Upper lobe of right lung (tissue), 1 donor: ENCODE data around the gene ZCCHC9. TPM values are rescaled to one million over a fixed set of nuclear protein-coding genes. Genes with fewer than 3 reads are reported as not detected.
"Not testable (repeated sequence)": the region's sequence is repeated elsewhere in the genome, so short reads cannot be mapped to it uniquely, and the experiment has no call there.

ENCODE experiments used
- ATAC-seq: fragments of 200-7000 bp; cut with Tn5 transposase; one replicate; pipeline ENCODE4 v1.9.1; 2020; ENCODE audit warnings: mild to moderate bottlenecking, moderate library complexity
- DNase-seq: peaks from one replicate; pipeline ENCODE4 v3.0.0-alpha.2; 2020
- H3K27ac ChIP-seq: fragments of 200-600 bp; one replicate; pipeline ENCODE4 v1.8.0; 2022
- H3K27me3 ChIP-seq: fragments of 200-600 bp; one replicate; pipeline ENCODE4 v1.8.0; 2022; ENCODE audit warnings: mild to moderate bottlenecking
- H3K36me3 ChIP-seq: fragments of 200-600 bp; one replicate; pipeline ENCODE4 v1.8.0; 2022
- H3K4me1 ChIP-seq: fragments of 200-600 bp; one replicate; pipeline ENCODE4 v1.8.0; 2022
- H3K4me3 ChIP-seq: fragments of 200-600 bp; one replicate; pipeline ENCODE4 v1.8.0; 2022; ENCODE audit warnings: mild to moderate bottlenecking
- H3K9me3 ChIP-seq: fragments of 200-600 bp; one replicate; pipeline ENCODE4 v1.8.0; 2022
- intact Hi-C: fragments of 100-400 bp; cut with DNase I; formaldehyde crosslinking; loops from one replicate; pipeline ENCODE4 v1.11.0; 2022
- total RNA-seq: library from RNA; stranded (reverse); fragmentation: NEBNext Ultra II Directional; extraction: Animal tissue kit (Norgen Biotek cat#: 25700); gene quantifications from one replicate; pipeline ENCODE4 v1.2.1, GENCODE V29; 2021
- TF ChIP-seq, protein P1 (sequence below): fragments of 200-600 bp; IDR thresholded peaks from one replicate; pipeline ENCODE4 v1.8.0; 2022; ENCODE audit warnings: antibody characterized with exemption
- donor health status: DM: no; HTN: yes; CAD: no; lungs with severe emphysema.

Gene ZCCHC9
- total RNA-seq, 1 donor from 2014 or later, result 20.2 TPM

DNA sequence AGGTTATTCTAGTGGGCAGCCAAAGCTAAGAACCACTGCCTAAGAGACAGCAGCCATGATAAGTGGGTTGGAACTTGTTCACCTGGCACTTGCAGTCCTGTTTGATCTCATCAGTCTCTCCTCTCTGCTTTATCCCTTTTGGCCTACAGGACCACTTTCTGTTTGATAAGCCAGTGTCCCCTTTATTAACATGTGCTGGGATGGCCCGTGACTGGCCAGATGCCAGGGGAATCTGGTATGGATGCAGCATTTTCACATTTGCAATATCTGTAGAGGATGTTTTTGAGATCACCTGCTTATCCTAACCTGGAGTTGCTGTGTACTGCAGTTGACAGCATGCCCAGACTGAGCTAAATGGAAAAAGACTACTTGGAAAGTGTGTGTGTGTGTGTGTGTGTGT, 44.6 kb upstream of the ZCCHC9 start:
- Histone ChIP-seq H3K36me3 (no peaks in the 10 kb centered on the region), H3K27ac (no peak overlapping the region), H3K4me3 (no peak overlapping the region), H3K27me3 (no peaks in the 10 kb centered on the region), H3K4me1 (no peaks in the 10 kb centered on the region), H3K9me3 (no peaks in the 10 kb centered on the region)
- TF ChIP-seq, protein P1, sequence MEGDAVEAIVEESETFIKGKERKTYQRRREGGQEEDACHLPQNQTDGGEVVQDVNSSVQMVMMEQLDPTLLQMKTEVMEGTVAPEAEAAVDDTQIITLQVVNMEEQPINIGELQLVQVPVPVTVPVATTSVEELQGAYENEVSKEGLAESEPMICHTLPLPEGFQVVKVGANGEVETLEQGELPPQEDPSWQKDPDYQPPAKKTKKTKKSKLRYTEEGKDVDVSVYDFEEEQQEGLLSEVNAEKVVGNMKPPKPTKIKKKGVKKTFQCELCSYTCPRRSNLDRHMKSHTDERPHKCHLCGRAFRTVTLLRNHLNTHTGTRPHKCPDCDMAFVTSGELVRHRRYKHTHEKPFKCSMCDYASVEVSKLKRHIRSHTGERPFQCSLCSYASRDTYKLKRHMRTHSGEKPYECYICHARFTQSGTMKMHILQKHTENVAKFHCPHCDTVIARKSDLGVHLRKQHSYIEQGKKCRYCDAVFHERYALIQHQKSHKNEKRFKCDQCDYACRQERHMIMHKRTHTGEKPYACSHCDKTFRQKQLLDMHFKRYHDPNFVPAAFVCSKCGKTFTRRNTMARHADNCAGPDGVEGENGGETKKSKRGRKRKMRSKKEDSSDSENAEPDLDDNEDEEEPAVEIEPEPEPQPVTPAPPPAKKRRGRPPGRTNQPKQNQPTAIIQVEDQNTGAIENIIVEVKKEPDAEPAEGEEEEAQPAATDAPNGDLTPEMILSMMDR, result no peak
- intact Hi-C loops, result no loop called here
- no peak for ATAC-seq
- no peak for DNase-seq

DNA sequence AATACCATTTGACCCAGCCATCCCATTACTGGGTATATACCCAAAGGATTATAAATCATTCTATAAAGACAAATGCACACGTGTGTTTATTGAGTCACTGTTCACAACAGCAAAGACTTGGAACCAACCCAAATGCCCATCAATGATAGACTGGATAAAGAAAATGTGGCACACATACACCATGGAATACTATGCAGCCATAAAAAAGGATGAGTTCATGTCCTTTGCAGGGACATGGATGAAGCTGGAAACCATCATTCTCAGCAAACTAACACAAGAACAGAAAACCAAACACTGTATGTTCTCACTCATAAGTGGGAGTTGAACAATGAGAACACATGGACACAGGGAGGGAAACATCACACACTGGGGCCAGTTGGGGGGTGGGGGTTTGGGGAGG, 38.6 kb upstream of the ZCCHC9 start:
- H3K27me3 ChIP-seq, intact Hi-C loops: not testable (repeated sequence)

DNA sequence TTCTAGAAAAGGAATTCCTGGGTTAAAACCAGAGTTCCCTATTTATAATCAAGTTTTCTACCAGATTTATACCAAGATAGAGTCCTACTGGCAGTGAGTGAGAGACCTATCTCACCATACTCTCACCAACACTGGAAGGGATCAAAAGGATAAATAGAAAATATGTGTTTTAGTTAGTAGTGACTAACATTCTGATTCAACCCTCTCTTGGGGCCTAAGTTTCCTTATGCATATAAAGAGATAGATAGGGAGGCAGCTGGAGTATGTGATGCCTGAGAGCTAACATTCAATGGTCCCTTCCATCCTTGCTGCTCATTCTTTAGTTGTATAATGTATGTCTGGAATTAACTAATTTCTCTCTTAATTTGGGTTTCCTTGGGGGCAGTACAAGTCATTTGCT, 36.3 kb upstream of the ZCCHC9 start:
- TF ChIP-seq, protein P1, result no peak
- H3K9me3 ChIP-seq, result no peaks in the 10 kb centered on the region
- no peaks in the 10 kb centered on the region for H3K4me1 ChIP-seq
- no peaks in the 10 kb centered on the region for H3K36me3 ChIP-seq
- intact Hi-C loops, result no loop called here
- ATAC-seq (no peak), DNase-seq (no peak)
- H3K27me3 ChIP-seq, result no peaks in the 10 kb centered on the region
- no peak overlapping the region for H3K4me3 ChIP-seq
- no peak overlapping the region for H3K27ac ChIP-seq

More for the DNA sequence above, 38.6 kb upstream of the ZCCHC9 start:
- not testable (repeated sequence) for DNase-seq, ATAC-seq, H3K36me3 ChIP-seq, H3K4me1 ChIP-seq, H3K4me3 ChIP-seq, H3K9me3 ChIP-seq, H3K27ac ChIP-seq

DNA sequence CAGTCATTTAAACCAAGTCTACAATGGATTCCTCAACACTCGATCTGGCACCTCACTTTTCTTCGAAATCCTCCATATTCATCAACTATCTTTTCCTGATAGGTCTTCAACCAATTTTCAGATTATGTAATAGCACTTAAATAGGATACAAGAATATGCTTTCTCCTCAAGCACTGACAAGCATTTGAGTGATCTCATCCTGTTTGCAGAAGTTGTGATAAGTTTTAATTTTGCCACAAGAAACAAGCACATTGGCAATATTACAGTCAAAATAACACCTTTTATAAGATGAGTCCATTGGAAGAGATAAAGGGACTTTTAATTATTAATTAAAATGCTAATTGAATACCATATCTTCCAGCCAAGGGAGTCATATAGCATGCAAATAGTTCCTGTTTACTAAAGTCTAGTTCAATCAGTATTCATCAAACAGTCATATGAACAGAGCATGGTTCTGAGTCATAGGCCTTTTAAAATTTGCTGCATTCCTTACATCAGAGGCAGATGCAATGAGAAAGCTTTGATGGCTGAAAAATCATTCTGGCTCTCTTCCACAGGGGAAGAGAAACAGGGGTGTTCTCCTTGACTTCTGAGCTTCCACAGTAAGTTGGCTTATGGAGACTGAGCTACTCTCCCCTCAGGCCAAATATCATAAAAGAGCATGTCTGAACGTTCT, 32.7 kb upstream of the ZCCHC9 start:
- TF ChIP-seq, protein P1, result no peak
- H3K4me1 ChIP-seq, result no peaks in the 10 kb centered on the region
- intact Hi-C loops, result no loop called here
- no peaks in the 10 kb centered on the region for H3K9me3 ChIP-seq
- no peak overlapping the region for H3K27ac ChIP-seq
- no peaks in the 10 kb centered on the region for H3K36me3 ChIP-seq
- peak; percentile 39 for ATAC-seq
- DNase-seq, result no peak
- H3K4me3 ChIP-seq, result no peak overlapping the region
- H3K27me3 ChIP-seq, result no peaks in the 10 kb centered on the region

DNA sequence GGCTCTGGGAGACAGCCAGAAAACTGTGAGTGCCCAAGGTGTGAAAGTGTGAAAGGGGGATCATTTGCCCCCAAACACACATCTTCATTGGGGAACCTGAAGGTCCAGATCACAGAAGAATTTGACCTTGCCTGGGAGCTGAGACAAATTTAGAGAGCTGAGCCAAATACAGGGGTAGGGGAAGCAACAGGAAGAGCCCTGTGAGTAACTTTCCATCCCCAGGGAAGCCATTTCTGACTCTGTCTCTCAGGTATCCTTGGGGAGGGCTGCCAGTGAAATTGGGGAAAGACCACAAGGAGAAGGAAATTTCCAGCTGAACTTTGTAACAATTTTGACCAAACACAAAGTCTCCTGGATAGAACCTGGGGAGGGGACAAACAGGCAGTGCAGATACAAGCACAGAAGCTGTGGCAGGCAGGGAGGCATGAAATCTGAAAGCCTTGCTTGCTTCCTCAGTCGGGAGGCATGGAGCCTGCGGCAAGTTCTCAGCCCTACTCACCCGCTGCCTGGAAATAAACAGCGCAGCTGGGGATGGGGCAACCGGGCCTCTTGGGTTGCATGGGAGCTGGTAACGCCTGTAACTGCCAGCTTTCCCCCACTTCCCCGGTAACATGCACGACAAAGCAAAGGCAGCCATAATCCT, 31.5 kb upstream of the ZCCHC9 start:
- TF ChIP-seq, protein P1, result no peak
- Histone ChIP-seq H3K36me3 (no peaks in the 10 kb centered on the region), H3K9me3 (no peaks in the 10 kb centered on the region), H3K27ac (no peak overlapping the region), H3K4me3 (no peak overlapping the region), H3K27me3 (no peaks in the 10 kb centered on the region), H3K4me1 (no peaks in the 10 kb centered on the region)
- no peak for ATAC-seq
- intact Hi-C loops, result no loop called here
- DNase-seq, result no peak

DNA sequence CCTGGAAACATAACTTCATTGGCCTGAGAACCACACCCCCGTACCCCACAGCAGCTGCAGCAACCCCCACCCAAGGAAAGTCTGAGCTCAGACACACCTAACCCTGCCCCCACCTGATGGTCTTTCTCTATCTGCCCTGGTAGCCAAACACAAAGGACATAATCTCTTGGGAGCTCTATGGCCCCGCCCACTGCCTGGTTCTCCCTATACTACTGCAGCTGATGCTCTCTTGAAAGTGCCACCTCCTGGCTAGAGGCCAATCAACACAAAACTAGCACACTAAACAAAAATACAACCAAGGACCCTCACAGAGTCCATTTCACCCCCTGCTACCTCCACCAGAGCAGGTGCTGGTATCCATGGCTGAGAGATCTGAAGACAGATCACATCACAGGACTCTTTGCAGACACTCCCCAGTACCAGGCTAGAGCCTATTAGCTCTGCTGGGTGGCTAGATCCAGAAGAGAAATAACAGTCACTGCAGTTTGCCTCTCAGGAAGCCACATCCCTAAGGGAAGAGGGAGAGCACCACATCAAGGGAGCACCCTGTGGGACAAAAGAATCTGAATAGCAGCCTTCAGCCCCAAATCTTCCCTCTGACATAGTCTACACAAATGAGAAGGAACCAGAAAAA, 30.9 kb upstream of the ZCCHC9 start:
- H3K4me1 ChIP-seq, H3K27ac ChIP-seq, H3K27me3 ChIP-seq, H3K36me3 ChIP-seq, H3K4me3 ChIP-seq, DNase-seq, ATAC-seq, intact Hi-C loops, H3K9me3 ChIP-seq: not testable (repeated sequence)
